Right lobe of liver (tissue), 6 donors: ENCODE results near the gene KCNQ2. TPM values are rescaled to one million over a fixed set of nuclear protein-coding genes. Genes with fewer than 3 reads are reported as not detected.

Experiments used
- ATAC-seq, 4 donors: fragments of 200-7000 bp; cut with Tn5 transposase; one replicate each; pipeline ENCODE4 v1.9.1; 2020; ENCODE audit warnings: mild to moderate bottlenecking in 4 of 4, moderate library complexity in 4 of 4
- DNase-seq, 3 donors: peaks; one replicate each; pipeline ENCODE4 v3.0.0-alpha.2; 2020
- H3K27ac ChIP-seq, 3 donors: fragments of 200-600 bp; one replicate each; pipeline ENCODE4 v1.8.0; 2022
- H3K27me3 ChIP-seq, 2 donors: fragments of 200-600 bp; one replicate each; pipeline ENCODE4 v1.8.0; 2022
- H3K36me3 ChIP-seq, 4 donors: fragments of 200-600 bp; sonication (generic) in 1 of 4; one replicate each; pipeline versions ENCODE4 v1.5.1 to v1.8.0; 2017 to 2022; ENCODE audit warnings: control low read depth in 1 of 4
- H3K4me1 ChIP-seq, 4 donors: fragments of 200-600 bp; sonication (generic) in 1 of 4; one replicate each; pipeline versions ENCODE4 v1.5.1 to v1.8.0; 2017 to 2022; ENCODE audit warnings: control low read depth in 1 of 4
- H3K4me3 ChIP-seq, 3 donors: fragments of 200-600 bp; one replicate each; pipeline ENCODE4 v1.8.0; 2022
- H3K9me3 ChIP-seq, 4 donors: fragments of 200-600 bp; sonication (generic) in 1 of 4; one replicate each; pipeline versions ENCODE4 v1.5.1 to v1.8.0; 2017 to 2022; ENCODE audit warnings: control low read depth in 1 of 4
- CTCF ChIP-seq, 4 donors: fragments of 200-600 bp in 3 of 4; fragments of 450-650 bp in 1 of 4; IDR thresholded peaks; one replicate each; pipeline versions ENCODE4 v1.5.1 to v1.8.0; 2016 to 2022; ENCODE audit warnings: antibody characterized with exemption in 4 of 4, mild to moderate bottlenecking in 2 of 4
- POLR2A ChIP-seq: fragments of 450-650 bp; IDR thresholded peaks from one replicate; pipeline ENCODE4 v1.6.1; 2017; ENCODE audit warnings: antibody characterized with exemption, mild to moderate bottlenecking
- WGBS: methylation state at CpG from one replicate; pipeline ENCODE4 v1.1.6; 2018; ENCODE audit warnings: low coverage, low lambda C conversion rate; ENCODE audit not compliant: insufficient coverage; ENCODE audit errors: missing lambda C conversion rate; 5-methylcytosine and 5-hydroxymethylcytosine counted together
- intact Hi-C, 2 donors: fragments of 100-400 bp; cut with DNase I; formaldehyde crosslinking; loops; one replicate each; pipeline versions ENCODE4 v1.11.2 to v1.14.1; 2022
- total RNA-seq, 6 experiments: library from RNA; depleted of rRNA in 2 of 6; stranded (reverse); fragments of >200 nt in 2 of 6; fragmentation: NEBNext Ultra II Directional in 3 of 6; extraction: Animal tissue kit (Norgen Biotek cat#: 25700) in 3 of 6; gene quantifications; one replicate each; pipeline versions ENCODE4 v1.1.0 to v1.2.4, GENCODE V29; 2016 to 2023
- donor health status: DM: no; HTN: yes; CAD: no.
- donor health status: DM: no; HTN: no; CAD: no.
- donor health status: DM: no; HTN: no; CAD: no.
- donor health status: DM: no; HTN: yes; CAD: no.
- donor health status: DM: no; HTN: yes; CAD: no.

KCNQ2 gene
- total RNA-seq, 6 experiments from 2014 or later = not detected

DNA sequence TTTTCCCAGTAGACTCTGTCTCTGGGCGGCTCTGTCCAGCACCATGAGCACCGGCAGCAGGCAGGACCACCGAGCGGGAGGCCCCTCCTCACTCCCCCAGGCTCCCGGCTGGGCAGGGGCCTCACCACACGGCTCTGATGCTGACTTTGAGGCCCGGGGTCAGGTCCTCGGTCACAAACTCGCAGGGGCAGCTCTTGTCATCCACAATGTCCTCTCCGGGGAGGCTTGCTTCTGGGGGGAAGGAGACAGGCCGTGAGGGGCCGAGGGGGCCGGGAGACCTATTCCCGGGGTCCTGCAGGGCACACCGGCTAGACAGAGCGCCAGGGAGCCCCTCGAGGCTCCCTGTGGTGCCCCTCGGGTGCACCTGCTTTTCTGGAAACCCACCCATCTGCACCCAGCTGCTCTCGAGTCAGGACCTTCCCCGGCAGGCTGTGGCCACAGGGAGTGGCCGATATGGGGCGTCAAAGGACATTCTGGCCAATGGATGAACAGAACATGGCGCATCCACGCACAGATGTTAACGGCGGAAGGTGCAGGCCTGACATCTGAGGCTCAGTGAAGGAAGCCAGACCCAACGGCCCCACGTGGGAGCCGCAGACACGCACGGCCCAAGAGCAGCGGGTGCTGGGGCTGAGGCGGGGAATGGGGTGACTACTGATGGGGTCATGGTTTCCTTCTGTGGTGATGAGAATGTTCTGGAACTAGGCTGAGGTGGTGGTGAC lies 58.3 kb downstream of the KCNQ2 start:
- TF ChIP-seq CTCF (IDR thresholded peaks at IDR 0.05) = no peak
- TF ChIP-seq POLR2A = no peak
- Histone ChIP-seq H3K9me3 (no peaks in the 10 kb centered on the region), H3K27ac (no peak overlapping the region), H3K4me1 (no peaks in the 10 kb centered on the region), H3K36me3 (no peaks in the 10 kb centered on the region), H3K4me3 (no peak overlapping the region), H3K27me3 (no peaks in the 10 kb centered on the region)
- DNase-seq (no peak), ATAC-seq (no peak)
- intact Hi-C loops = no loop called here
- WGBS = 70% methylated on average over 3 of the region's 33 CpGs

GRCh38 chr20:63413323-63413722 lies 59.1 kb downstream of the KCNQ2 start:
- no peak for TF ChIP-seq CTCF (IDR thresholded peaks at IDR 0.05)
- TF ChIP-seq POLR2A = no peak
- WGBS = 65% methylated on average over 5 of the region's 18 CpGs
- no peaks in the 10 kb centered on the region for H3K27me3 ChIP-seq

GRCh38 chr20:63412889-63413288 lies 59.6 kb downstream of the KCNQ2 start:
- H3K36me3 ChIP-seq = no peaks in the 10 kb centered on the region
- H3K27me3 ChIP-seq = no peaks in the 10 kb centered on the region
- TF ChIP-seq POLR2A (no peak), CTCF (IDR thresholded peaks at IDR 0.05) (no peak)
- H3K9me3 ChIP-seq = no peaks in the 10 kb centered on the region
- ATAC-seq (no peak), DNase-seq (no peak)
- no peak overlapping the region for H3K27ac ChIP-seq
- 52% methylated on average over 7 of the region's 8 CpGs for WGBS
- no peak overlapping the region for H3K4me3 ChIP-seq
- intact Hi-C loops = no loop called here
- no peaks in the 10 kb centered on the region for H3K4me1 ChIP-seq

More at GRCh38 chr20:63413323-63413722, 59.1 kb downstream of the KCNQ2 start:
- no peaks in the 10 kb centered on the region for H3K9me3 ChIP-seq
- ATAC-seq (no peak), DNase-seq (no peak)
- no peak overlapping the region for H3K4me3 ChIP-seq
- no peaks in the 10 kb centered on the region for H3K4me1 ChIP-seq
- no peaks in the 10 kb centered on the region for H3K36me3 ChIP-seq
- H3K27ac ChIP-seq = no peak overlapping the region
- intact Hi-C loops = no loop called here

DNA sequence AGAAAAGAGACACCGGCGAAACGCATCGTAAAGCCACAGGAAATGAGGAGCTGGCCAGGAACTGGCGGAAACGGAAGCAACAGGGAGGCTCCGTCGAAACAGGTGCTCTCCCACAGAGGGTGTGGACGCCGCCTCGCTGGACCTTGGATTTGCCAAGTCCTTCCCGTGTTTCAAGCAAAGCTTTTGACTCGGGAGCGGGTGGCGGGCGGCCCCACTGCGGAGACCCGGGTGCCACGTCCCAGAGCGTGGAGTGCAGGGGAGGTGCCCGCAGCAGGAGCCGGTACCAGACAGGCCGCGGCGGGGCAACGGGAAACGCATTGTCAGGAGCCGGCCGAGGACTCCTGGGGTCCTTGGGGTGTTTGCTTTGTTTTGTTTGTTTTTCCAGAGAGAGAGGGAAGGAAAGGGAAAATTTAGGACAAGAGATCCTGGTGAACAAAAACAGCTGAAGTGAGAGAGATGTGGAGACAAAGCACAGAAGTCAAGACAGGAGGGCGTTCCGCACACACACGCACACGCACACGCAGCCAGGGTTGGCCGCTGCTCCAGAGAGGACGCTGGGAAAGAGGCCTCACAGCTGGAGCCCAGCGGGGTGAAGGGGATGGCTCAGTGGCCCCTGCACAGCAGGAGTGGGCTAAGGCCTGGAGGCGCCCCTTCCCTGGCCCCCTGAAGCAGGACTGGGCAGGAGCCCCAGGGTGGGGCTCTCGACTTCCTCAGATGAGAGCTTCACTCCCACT lies 60.4 kb downstream of the KCNQ2 start:
- TF ChIP-seq CTCF (IDR thresholded peaks at IDR 0.05) = no peak
- TF ChIP-seq POLR2A = no peak
- ATAC-seq (no peak), DNase-seq (no peak)
- H3K36me3 ChIP-seq = no peaks in the 10 kb centered on the region
- H3K9me3 ChIP-seq = no peaks in the 10 kb centered on the region
- H3K27ac ChIP-seq = no peak overlapping the region
- H3K27me3 ChIP-seq = no peaks in the 10 kb centered on the region
- no peaks in the 10 kb centered on the region for H3K4me1 ChIP-seq
- 40% methylated on average over 18 of the region's 39 CpGs for WGBS
- intact Hi-C loops = no loop called here
- H3K4me3 ChIP-seq = no peak overlapping the region
